Esophagus squamous epithelium (tissue), 4 donors: ENCODE data around the gene PDE3A.

Source experiments
- POLR2A ChIP-seq, 4 donors: fragments of 450-650 bp; IDR thresholded peaks; one replicate each; pipeline ENCODE4 v1.6.1; 2017; ENCODE audit warnings: antibody characterized with exemption in 4 of 4, mild to moderate bottlenecking in 4 of 4, moderate library complexity in 3 of 4
- TF ChIP-seq, protein P1 (sequence below), 6 experiments: fragments of 450-650 bp in 4 of 6; fragments of 200-600 bp in 2 of 6; sonication (generic) in 2 of 6; IDR thresholded peaks; one replicate each; pipeline ENCODE4 v1.5.1; 2016 to 2019; ENCODE audit warnings: antibody characterized with exemption in 6 of 6, mild to moderate bottlenecking in 4 of 6, moderate library complexity in 4 of 6

DNA sequence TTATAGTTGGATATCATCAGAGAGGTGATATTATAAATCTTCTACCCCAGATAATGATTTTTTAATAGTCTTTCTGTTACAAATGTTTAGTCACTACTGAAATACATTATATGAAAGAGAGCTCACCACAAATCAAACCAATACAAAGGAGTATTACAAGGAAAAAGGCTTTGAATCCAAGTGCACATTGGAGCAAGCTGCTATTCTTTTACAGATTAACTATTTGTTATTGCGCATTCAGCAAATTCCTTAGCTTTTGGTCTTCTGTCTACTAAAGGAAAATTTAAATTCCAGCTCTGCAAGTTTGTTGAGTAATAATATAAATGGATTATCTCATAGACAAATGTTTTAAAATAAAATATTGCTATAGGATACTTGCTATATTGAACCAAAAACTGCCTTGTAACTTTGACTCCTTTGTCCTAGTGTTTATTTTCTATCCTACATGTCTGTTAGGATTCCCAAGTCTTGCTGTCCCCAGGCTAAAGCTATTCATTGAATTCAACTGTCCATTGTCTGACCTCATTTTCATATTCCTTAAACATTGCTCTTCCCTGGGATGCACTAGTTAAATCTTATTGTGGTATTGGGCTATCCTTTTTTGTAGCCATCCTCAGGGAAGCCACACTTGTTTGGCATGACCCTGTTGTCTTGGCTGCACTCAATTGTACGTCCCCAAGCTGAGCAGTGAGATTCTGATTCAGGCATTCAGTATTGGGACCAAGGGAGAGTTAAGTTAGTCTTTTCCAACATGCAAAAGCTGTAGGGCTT lies 41.5 kb downstream of the PDE3A start:
- TF ChIP-seq, protein P1, sequence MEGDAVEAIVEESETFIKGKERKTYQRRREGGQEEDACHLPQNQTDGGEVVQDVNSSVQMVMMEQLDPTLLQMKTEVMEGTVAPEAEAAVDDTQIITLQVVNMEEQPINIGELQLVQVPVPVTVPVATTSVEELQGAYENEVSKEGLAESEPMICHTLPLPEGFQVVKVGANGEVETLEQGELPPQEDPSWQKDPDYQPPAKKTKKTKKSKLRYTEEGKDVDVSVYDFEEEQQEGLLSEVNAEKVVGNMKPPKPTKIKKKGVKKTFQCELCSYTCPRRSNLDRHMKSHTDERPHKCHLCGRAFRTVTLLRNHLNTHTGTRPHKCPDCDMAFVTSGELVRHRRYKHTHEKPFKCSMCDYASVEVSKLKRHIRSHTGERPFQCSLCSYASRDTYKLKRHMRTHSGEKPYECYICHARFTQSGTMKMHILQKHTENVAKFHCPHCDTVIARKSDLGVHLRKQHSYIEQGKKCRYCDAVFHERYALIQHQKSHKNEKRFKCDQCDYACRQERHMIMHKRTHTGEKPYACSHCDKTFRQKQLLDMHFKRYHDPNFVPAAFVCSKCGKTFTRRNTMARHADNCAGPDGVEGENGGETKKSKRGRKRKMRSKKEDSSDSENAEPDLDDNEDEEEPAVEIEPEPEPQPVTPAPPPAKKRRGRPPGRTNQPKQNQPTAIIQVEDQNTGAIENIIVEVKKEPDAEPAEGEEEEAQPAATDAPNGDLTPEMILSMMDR (IDR thresholded peaks at IDR 0.05), result no peak
- no peak for TF ChIP-seq POLR2A (IDR thresholded peaks at IDR 0.05)
